Middle frontal gyrus (tissue), 1 donor: ENCODE measurements around the gene C17orf75.
"Not testable (repeated sequence)": the region's sequence is repeated elsewhere in the genome, so short reads cannot be mapped to it uniquely, and the experiment has no call there.

Experiments
- DNase-seq: peaks from one replicate; pipeline ENCODE4 v3.0.0-alpha.2; 2015; ENCODE audit warnings: low spot score; ENCODE audit errors: extremely low spot score

The C17orf75 gene

GRCh38 chr17:32341857-32342602 lies at the start of gene C17orf75:
Gene C17orf75 (minus strand): TSS chr17:32342173. CDS start chr17:32342139, 34 bp downstream.
- DNase-seq, result peak; percentile 47

GRCh38 chr17:32388613-32389459 lies 46.9 kb upstream of the C17orf75 start:
- no peak for DNase-seq

- not testable (repeated sequence) for DNase-seq
These were observed 46.2 kb upstream of the C17orf75 start for GRCh38 chr17:32388128-32388527.

DNA sequence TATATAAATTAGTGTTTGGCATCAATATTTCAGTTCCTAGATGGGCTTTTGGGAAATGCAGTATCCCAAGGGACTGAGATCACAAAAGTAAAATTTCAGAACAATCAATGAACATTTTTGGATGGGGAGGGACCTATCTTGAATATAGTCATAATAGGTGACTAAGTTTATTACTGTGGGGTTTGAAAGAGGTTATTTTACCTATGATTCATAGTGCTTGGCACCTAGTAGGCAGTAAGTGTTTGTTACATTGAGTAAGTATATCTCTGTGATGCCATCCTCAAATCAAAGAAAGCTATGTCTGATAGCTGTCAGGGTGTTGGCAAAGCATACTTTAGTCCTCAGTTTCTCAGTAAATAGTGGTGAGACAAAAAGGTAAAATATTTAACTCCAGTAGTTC lies 44.9 kb upstream of the C17orf75 start:
- no peak for DNase-seq

DNA sequence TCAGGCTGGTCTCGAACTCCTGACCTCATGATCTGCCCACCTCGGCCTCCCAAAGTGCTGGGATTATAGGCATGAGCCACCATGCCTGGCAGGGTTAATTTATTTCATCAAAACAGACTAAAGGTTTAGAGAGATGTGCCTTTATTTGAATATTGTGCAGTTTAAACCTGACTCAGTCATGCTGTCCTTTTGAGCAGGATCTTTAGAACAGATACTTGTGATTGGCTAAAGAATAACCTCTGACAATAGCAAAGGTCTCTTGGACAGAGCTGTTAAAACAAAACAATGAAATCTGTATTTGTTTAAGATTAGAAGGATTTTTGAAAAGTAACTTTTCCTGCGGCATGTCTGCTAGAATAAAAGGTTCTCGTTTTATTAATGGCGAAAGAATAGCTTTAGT lies 44.0 kb upstream of the C17orf75 start:
- DNase-seq, result no peak

DNA sequence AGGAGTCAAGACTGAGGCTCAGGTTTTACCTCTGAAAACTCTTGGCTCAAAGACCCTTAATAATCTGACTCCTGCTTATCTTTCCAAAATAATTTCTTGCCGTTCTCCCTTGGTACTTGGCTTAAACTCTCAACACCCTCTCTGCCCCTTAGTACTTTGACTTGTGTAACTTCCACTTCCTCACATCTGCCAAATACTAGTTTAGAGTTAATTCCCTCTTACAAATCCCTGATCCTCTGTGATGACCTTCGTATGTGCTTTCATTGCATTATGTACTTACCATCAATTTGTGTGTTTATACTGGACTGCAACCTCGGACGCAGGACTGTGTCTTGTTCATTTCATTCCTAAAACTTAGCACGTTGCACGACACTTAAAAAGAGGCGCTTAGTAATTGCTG lies 43.1 kb upstream of the C17orf75 start:
- no peak for DNase-seq

DNA sequence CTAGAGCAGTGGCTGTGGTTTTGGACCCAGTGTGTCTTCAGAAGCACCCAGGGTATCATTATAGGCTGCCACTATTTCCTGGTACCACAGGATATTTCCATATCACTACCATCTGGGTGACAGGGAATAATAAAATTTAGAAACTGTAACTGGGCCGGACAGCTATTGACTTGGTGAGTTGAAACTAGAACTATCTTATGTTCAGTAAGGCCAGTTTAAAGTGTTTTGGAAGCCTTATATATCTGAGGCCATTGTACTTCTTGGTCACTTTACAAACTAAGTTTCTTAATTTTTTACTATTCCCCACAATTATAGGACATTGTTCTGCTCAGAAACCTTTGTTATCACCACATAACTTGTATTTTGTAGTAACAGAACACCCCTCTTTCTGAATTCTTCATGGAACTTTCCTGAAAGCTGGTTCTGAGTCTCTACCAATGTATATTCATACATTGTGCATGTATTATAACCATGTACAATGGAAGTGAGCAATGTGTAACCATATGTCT lies 42.0 kb upstream of the C17orf75 start:
- no peak for DNase-seq

- DNase-seq, result no peak
These were observed 40.7 kb upstream of the C17orf75 start for GRCh38 chr17:32382526-32383223.

DNA sequence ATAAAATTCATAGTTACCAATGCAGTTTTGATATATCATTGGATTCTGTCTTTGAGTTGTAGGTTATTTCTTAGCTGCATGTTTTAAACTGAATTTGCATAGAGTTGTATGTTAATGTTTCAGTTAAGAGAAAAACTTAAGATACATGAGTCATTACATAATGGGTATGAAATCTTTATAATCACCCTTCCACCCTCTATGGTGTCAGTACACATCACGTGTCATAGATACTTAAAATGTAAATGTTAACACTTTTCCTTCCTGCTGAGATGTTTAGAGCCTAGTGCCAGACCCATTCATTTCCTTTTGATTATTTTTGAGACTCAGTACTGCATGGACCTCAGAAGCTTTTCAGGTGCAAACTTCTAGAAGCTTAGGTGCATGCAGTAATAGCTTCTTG lies 28.5 kb upstream of the C17orf75 start:
- no peak for DNase-seq

- no peak for DNase-seq
These were observed 19.3 kb upstream of the C17orf75 start for GRCh38 chr17:32361270-32361669.

GRCh38 chr17:32357615-32358014 lies 15.6 kb upstream of the C17orf75 start:
- no peak for DNase-seq

- no peak for DNase-seq
These were observed 14.8 kb upstream of the C17orf75 start for GRCh38 chr17:32356750-32357149.

- no peak for DNase-seq
These were observed 14.4 kb upstream of the C17orf75 start for GRCh38 chr17:32356378-32356743.

GRCh38 chr17:32355649-32356377 lies 13.8 kb upstream of the C17orf75 start:
- DNase-seq, result no peak

DNA sequence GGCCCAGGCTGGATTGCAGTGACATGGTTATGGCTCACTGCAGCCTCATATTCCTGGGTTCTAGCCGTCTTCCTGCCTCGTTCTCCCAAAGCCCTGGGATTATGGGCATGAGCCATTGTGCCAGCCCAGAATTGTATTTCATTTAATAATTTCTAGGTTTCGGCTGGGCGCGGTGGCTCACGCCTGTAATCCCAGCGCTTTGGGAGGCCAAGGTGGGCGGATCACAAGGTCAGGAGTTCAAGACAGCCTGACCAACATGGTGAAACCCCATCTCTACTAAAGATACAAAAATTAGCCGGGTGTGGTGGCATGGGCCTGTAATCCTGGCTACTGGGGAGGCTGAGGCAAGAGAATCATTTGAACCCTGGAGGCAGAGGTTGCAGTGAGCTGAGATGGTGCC lies 10.8 kb upstream of the C17orf75 start:
- not testable (repeated sequence) for DNase-seq

- DNase-seq, result no peak
These were observed 8.9 kb upstream of the C17orf75 start for GRCh38 chr17:32350666-32351418.

- DNase-seq, result peak; percentile 96
These were observed 8.1 kb upstream of the C17orf75 start, which contains the start of gene ZNF207 for GRCh38 chr17:32349854-32350665. Gene ZNF207 (plus strand): TSS chr17:32350157. CDS start chr17:32350286, 129 bp downstream.

GRCh38 chr17:32349503-32349853 lies 7.5 kb upstream of the C17orf75 start:
- DNase-seq, result no peak

DNA sequence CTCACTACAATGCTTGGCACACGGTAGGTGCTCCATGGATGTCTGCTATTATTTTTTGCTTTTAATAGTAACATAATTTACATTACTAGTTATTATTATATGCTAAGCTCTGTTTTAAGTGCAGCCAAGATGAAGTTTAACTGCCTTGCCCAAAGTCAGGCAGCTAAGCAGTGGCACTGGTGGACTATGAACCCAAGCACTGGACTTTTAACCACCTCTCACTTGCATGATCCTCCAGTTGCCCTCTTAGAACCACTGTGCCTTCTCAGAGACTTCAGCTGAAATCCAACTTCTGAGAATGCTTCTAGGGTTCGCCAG lies 6.5 kb upstream of the C17orf75 start:
- no peak for DNase-seq
